Duodenal mucosa (tissue), 2 donors: Measurements from ENCODE around the gene LRRC36.

Experiments used
- H3K27ac ChIP-seq: one replicate; pipeline ENCODE4 v1.7.0; 2013; ENCODE audit warnings: low read depth, low read length
- H3K27me3 ChIP-seq, 2 donors: one replicate each; pipeline ENCODE4 v1.7.0; 2013; ENCODE audit warnings: low read length in 2 of 2, control low read depth in 1 of 2; ENCODE audit not compliant: insufficient read depth in 2 of 2, control insufficient read depth in 1 of 2
- H3K36me3 ChIP-seq, 2 donors: one replicate each; pipeline ENCODE4 v1.7.0; 2013; ENCODE audit warnings: low read length in 2 of 2, control low read depth in 1 of 2; ENCODE audit not compliant: insufficient read depth in 2 of 2, control insufficient read depth in 1 of 2
- H3K4me1 ChIP-seq, 2 donors: one replicate each; pipeline ENCODE4 v1.7.0; 2013; ENCODE audit warnings: low read length in 2 of 2, control low read depth in 1 of 2; ENCODE audit not compliant: insufficient read depth in 2 of 2, control insufficient read depth in 1 of 2
- H3K4me3 ChIP-seq, 2 donors: one replicate each; pipeline ENCODE4 v1.7.0; 2013; ENCODE audit warnings: low read length in 2 of 2, low read depth in 1 of 2
- H3K9ac ChIP-seq, 2 donors: one replicate each; pipeline ENCODE4 v1.7.0; 2013; ENCODE audit warnings: low read length in 2 of 2, low read depth in 1 of 2
- H3K9me3 ChIP-seq, 2 donors: one replicate each; pipeline ENCODE4 v1.7.0; 2013; ENCODE audit warnings: low read length in 2 of 2, control low read depth in 1 of 2; ENCODE audit not compliant: control insufficient read depth in 1 of 2

The LRRC36 gene

DNA sequence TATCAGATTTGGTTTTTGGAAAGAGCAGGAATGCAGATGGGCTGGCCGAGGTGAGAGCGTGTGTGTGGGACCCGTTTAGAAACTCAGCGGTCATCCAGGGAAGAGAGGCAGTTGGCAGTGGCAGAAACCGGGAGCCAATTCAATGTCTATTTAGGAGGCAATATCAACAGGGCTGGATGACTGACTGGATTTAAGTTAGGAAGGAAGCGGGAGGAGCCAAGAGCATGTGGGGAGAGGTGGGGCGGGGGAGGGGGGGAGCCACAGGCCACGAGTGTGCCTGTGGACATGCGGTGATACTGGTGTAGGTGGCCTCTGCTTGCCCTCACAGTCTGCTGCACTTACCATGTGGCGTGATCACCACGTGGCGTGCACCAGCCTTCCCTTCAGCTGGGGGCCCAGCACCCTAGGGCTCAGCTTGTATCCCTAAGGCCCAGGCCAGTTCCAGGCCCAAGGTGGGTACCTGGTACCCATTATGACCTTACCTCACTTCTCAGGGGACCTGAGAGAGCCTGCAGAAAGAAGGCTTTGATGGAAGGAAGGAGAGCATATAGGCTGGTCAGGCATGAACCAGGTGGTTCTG, 77.5 kb downstream of the LRRC36 start:
- H3K4me1 ChIP-seq: peaks cover 14 to 19% of the 10 kb centered on the region in 2 donors
- H3K27ac ChIP-seq: no peak overlapping the region
- no peaks in the 10 kb centered on the region for H3K27me3 ChIP-seq
- H3K9me3 ChIP-seq: no peaks in the 10 kb centered on the region
- H3K4me3 ChIP-seq: no peak overlapping the region
- no peaks in the 10 kb centered on the region for H3K36me3 ChIP-seq
- peak overlapping the region in 1 of 2 donors; percentile 34 for H3K9ac ChIP-seq

DNA sequence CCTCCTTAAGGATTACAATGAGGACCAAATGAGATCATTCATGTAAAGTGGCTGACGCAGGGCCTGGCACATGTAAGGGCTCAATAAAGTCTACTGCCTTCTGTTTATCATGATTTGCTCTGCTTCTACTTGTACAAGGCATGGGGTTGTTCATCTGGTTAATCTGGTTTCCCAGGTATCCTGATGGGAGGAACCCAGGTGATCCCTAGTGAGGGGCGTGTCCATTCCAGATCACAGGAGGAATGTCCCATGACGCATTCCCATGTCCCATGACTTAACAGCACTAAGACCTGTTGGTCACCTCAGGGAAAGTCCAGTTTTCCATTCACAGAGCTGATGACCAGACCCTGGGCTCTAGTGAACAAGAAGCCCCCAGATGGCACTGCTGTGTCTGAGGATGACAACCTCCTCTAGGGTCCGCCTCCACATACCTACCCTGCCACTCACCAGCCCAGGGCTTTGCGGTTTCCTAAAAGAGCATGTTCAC, 78.2 kb downstream of the LRRC36 start:
- H3K9ac ChIP-seq: peak overlapping the region in 1 of 2 donors; percentile 34
- H3K9me3 ChIP-seq: no peaks in the 10 kb centered on the region
- H3K27ac ChIP-seq: no peak overlapping the region
- H3K4me1 ChIP-seq: peaks cover 8 to 12% of the 10 kb centered on the region in 2 donors
- no peak overlapping the region for H3K4me3 ChIP-seq
- no peaks in the 10 kb centered on the region for H3K36me3 ChIP-seq
- H3K27me3 ChIP-seq: no peaks in the 10 kb centered on the region

DNA sequence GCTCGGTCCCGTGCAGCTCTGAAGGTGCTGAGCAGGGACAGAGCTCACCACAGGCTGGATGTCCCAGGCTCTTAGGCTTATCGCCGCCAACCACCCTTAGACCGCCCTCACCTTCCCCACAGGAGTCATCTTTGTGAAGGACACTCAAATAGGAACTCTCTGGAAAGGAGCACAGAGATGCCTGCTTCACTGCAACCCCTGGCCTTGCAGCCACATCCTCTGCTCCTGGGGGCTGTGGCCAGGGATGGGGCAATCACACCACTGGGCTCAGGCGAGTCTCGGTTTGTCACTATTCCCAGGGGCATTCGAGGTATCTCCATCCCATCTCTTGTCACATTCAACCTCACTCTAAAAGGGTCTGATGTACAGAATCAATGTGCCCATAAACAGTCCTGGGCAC, 78.7 kb downstream of the LRRC36 start:
- H3K9me3 ChIP-seq: no peaks in the 10 kb centered on the region
- H3K36me3 ChIP-seq: no peaks in the 10 kb centered on the region
- H3K27ac ChIP-seq: no peak overlapping the region
- no peak overlapping the region for H3K9ac ChIP-seq
- no peaks in the 10 kb centered on the region for H3K27me3 ChIP-seq
- peaks cover 7 to 12% of the 10 kb centered on the region in 2 donors for H3K4me1 ChIP-seq
- no peak overlapping the region for H3K4me3 ChIP-seq

DNA sequence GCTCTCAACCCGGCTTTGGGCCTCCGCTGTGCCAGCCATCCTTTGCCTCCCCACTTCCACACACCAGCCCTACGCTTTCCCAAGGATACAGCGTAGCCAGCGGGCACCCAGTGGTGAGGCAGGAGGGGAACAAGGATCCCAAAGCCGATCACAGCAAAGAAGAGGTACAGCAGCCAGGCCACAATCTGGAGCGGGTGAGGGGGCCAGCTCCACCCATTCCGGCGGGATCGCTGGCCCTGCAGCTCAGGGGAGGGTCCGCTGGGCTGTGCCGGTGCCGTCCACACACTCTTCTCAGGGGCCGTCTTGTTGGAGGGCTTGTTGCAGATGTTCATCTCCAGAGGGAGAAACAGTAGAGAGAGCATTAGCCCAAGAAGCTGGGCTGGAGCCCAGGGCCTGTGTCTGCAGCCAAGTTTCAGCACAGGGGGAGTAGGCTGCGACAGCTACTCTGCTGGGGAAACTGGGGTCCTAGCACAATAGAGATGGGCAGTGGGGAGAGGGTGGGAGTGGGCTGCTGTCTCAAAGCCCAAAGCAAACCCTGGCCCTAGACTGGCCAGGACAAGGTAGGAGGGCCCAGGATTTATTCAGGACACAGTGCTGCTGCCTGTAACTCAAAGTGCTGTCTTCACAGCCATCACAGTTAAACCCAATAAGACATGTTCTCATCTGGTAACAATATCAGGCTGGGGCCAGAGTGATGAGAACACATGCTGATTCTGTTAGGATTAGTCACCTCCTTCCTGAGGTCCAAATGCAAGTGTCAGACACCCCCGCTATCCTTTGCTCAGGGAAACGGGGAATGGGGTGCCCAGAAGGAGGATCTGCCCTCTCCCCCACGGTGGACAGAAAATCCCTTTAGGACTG, 79.7 kb downstream of the LRRC36 start:
- Histone ChIP-seq H3K4me3 (no peak overlapping the region), H3K36me3 (no peaks in the 10 kb centered on the region), H3K9ac (peak overlapping the region in 1 of 2 donors; percentile 15), H3K27me3 (no peaks in the 10 kb centered on the region), H3K4me1 (peaks cover 7 to 12% of the 10 kb centered on the region in 2 donors), H3K9me3 (no peaks in the 10 kb centered on the region), H3K27ac (no peak overlapping the region)

DNA sequence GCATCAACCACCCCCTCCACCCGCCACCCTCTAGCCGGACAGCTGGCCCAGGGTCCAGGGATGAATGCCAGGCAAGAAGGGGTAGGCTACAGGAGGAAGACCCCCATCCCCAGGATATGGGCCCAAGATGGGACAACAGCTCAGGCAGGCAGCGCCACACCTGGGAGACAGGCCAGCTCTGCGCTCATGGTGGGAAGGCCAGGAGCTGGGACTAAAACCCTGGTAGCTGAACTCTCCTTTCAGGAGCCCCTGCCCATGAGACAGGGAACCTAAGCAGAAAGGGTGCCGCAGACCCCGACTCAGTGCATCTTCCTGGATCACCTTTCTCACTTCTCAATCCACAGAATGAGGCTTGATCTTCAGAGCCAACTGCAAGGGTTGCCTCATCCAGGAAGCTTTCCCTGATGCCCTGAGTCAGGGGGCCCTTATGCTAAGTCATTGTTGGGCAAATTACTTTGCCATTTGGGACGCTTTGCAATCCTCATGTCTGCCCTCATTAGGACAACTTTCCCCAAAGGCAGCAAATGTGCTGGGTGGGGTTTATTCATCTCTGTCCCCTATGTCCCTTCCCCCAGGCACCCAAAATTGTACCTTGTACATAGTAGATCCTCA, 80.7 kb downstream of the LRRC36 start:
- H3K36me3 ChIP-seq: no peaks in the 10 kb centered on the region
- no peak overlapping the region for H3K4me3 ChIP-seq
- H3K9me3 ChIP-seq: no peaks in the 10 kb centered on the region
- H3K4me1 ChIP-seq: peaks cover 7 to 12% of the 10 kb centered on the region in 2 donors
- H3K27ac ChIP-seq: no peak overlapping the region
- H3K27me3 ChIP-seq: no peaks in the 10 kb centered on the region
- H3K9ac ChIP-seq: peak overlapping the region in 1 of 2 donors; percentile 11

DNA sequence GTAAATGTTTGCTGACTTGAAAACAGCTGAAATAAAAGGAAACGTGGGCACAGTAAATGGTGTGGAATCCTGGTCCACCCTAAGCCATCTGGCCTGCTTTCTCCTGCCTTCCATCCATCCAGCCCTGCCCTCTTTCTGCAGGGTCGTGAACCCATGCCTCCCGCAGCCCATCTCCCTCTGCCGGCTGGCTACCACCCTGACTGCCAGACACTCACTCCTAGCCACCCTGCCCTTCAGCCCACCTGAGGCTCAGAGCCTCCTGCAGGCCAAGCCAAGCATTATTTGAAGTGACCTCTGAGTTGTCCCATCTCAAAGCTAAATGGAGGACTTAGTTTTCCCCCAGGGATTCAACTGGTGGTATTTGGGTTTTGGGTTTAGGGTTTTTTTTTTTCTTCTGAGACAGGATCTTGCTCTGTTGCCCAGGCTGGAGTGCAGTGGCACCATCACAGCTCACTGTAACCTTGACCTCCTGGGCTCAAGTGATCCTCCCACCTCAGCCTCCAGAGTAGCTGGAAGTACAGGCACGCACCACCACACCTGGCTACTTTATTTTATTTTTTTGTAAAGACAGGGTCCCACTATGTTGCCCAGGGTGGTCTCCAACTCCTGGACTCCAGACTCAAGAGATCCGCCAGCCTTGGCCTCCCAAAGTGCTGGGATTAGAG, 81.3 kb downstream of the LRRC36 start:
- Histone ChIP-seq H3K4me3 (no peak overlapping the region), H3K27ac (no peak overlapping the region), H3K4me1 (peaks cover 7 to 12% of the 10 kb centered on the region in 2 donors), H3K9ac (no peak overlapping the region), H3K27me3 (no peaks in the 10 kb centered on the region), H3K36me3 (no peaks in the 10 kb centered on the region), H3K9me3 (no peaks in the 10 kb centered on the region)

DNA sequence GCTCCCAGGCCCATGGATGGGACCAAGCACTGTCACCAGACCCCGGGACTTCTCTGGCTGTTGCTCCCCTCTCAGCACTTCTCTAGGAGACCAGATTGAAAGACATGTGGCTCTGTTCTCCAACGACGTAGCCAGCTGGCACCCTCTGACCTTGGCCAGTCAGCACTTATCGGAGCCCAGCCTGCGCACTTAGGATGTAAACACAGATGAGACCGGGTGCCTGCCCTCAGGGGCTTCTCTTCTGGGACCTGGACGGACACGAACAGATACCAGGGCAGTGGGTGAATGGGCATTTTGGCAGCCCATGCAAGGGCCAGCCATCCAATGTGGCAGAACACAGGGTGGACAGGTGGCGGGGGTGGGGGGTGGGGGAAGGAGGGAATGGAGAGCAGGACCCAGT, 83.0 kb downstream of the LRRC36 start:
- no peak overlapping the region for H3K4me3 ChIP-seq
- peaks cover 6 to 12% of the 10 kb centered on the region in 2 donors for H3K4me1 ChIP-seq
- H3K9me3 ChIP-seq: no peaks in the 10 kb centered on the region
- no peak overlapping the region for H3K9ac ChIP-seq
- no peaks in the 10 kb centered on the region for H3K27me3 ChIP-seq
- no peaks in the 10 kb centered on the region for H3K36me3 ChIP-seq
- H3K27ac ChIP-seq: no peak overlapping the region

DNA sequence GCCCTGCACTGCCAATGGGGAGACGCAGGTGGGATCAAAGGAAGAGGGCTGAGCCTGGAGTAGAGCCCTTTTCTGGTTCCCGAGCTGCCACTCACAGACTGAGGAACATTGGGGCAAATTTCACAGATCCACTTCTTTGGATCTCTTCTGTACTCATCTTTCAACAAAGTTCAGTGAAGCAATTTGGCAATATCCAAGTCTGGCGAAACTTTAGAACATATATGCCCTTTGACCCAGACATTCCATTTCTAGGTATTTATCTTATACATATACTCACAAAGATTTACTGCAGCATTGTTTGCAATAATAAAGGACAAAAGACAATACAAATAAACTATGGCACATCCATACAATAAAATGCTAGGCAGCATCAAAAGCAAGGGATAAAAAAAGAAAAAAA, 84.7 kb downstream of the LRRC36 start:
- no peak overlapping the region for H3K4me3 ChIP-seq
- H3K9me3 ChIP-seq: no peaks in the 10 kb centered on the region
- no peak overlapping the region for H3K9ac ChIP-seq
- H3K4me1 ChIP-seq: peaks cover 5 to 6% of the 10 kb centered on the region in 2 donors
- no peaks in the 10 kb centered on the region for H3K36me3 ChIP-seq
- no peak overlapping the region for H3K27ac ChIP-seq
- H3K27me3 ChIP-seq: no peaks in the 10 kb centered on the region

DNA sequence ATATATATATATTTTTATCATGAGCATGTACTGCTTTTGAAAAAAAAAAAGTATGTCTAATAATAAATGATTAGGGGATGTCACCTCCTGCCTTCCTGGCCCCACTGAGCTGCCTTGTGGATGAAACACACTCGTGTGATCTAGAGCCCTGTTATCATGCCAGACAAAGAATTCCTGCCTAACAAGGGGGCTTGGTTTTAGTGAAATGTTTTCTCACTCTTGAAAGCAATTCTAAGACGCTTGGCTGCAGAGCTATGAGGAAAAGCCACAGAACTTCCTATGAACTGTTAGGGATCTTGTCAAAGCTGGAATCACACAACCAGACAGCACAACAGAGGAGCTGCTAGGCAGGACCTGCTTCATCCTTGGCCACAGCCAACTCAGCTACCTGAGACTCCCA, 85.7 kb downstream of the LRRC36 start:
- Histone ChIP-seq H3K27me3 (no peaks in the 10 kb centered on the region), H3K36me3 (no peaks in the 10 kb centered on the region), H3K27ac (no peak overlapping the region), H3K4me3 (no peak overlapping the region), H3K9me3 (no peaks in the 10 kb centered on the region), H3K4me1 (peaks cover 6 to 12% of the 10 kb centered on the region in 2 donors), H3K9ac (no peak overlapping the region)
